ENCODE measurements around the gene KDM5A.

Gene KDM5A

DNA sequence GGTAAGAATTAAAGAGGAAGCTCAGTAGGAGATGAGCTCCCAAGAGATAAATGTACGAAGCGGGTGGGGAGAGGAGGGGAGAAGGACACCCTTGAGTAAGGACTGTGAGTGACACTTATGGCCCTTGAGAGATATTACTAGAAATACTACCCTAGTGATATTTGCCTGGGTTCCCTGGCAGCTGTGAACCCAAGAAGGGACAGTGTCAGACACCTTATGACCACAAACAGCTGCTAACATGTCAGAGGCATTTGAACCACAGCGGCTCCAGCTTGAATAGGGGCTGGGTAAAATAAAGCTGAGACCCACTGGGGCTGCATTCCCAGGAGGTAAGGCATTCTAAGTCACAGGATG lies 155.5 kb downstream of the KDM5A start:
- DNase-seq (ENCODE audit: low read depth, low spot score) = no peak
- Histone ChIP-seq H3K4me3 (ENCODE audit: insufficient read length, low read depth) (no peak overlapping the region), H3K9ac (ENCODE audit: insufficient read length, low read depth) (no peak overlapping the region), H3K36me3 (ENCODE audit: insufficient read depth, insufficient read length, low read length) (no peaks in the 10 kb centered on the region), H3K4me1 (ENCODE audit: insufficient read depth, insufficient read length) (peaks cover 23% of the 10 kb centered on the region), H3K27me3 (ENCODE audit: insufficient read depth, insufficient read length) (peaks cover 2% of the 10 kb centered on the region), H3K9me3 (ENCODE audit: insufficient read depth, low read length) (peaks cover 29% of the 10 kb centered on the region; the same call in 1 of the 2 replicates)
- TF ChIP-seq YY1 (IDR thresholded peaks at IDR 0.05; ENCODE audit: insufficient read depth, insufficient read length) (no peak), SUZ12 (IDR thresholded peaks at IDR 0.05; ENCODE audit: extremely low read depth, insufficient read depth, insufficient read length) (no peak), ZNF274 (IDR thresholded peaks at IDR 0.05; ENCODE audit: low read depth, low read length) (no peak)

DNA sequence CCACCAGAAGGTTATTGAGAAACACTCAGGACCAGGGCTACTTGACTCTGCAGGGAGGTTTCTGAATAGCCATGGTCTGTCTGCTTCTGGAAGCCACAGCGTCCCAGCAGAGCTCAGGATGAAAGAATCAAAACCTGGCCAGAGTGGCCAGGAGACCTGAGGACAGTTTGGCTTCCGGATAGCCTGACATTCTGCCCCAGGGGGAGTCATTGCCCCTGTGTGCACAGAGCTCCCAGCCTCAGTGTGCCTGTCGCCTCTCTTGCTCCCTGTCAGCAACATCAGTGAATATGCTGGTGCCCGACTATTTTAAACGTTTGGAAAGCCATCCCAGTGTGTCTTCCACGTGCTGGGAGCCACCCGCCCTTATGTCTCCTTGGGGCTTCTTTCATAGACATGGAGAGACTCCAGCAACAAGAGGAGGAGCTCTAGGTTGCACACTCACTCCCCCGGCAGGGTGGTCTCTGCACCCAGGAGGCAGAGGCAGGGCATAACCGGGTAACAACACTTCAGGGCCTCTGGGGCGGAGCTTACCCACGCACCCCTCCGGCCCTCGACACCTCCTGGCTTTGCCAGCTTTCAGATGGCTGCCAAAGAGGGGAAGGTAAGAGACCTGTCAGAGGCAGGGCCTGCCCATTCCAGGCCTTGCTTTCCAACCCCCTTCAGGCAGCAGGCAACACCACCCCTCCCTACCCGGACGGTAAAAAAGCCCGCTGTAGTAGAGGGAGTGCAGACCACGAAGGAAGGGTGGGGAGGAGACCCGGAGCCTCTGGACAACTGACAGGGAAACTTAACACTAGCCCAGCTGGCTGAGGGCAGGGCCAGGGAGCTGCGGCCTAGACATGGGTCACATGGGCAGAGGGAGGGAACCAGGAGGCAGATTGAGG lies 156.1 kb downstream of the KDM5A start:
- peaks cover 23% of the 10 kb centered on the region for H3K4me1 ChIP-seq (ENCODE audit: insufficient read depth, insufficient read length)
- no peak for TF ChIP-seq SUZ12 (IDR thresholded peaks at IDR 0.05; ENCODE audit: extremely low read depth, insufficient read depth, insufficient read length)
- DNase-seq (ENCODE audit: low read depth, low spot score) = no peak
- H3K36me3 ChIP-seq (ENCODE audit: insufficient read depth, insufficient read length, low read length) = no peaks in the 10 kb centered on the region
- no peak overlapping the region for H3K4me3 ChIP-seq (ENCODE audit: insufficient read length, low read depth)
- no peak overlapping the region for H3K9ac ChIP-seq (ENCODE audit: insufficient read length, low read depth)
- H3K9me3 ChIP-seq (ENCODE audit: insufficient read depth, low read length) = peaks cover 28% of the 10 kb centered on the region; the same call in 1 of the 2 replicates
- H3K27me3 ChIP-seq (ENCODE audit: insufficient read depth, insufficient read length) = peaks cover 3% of the 10 kb centered on the region

DNA sequence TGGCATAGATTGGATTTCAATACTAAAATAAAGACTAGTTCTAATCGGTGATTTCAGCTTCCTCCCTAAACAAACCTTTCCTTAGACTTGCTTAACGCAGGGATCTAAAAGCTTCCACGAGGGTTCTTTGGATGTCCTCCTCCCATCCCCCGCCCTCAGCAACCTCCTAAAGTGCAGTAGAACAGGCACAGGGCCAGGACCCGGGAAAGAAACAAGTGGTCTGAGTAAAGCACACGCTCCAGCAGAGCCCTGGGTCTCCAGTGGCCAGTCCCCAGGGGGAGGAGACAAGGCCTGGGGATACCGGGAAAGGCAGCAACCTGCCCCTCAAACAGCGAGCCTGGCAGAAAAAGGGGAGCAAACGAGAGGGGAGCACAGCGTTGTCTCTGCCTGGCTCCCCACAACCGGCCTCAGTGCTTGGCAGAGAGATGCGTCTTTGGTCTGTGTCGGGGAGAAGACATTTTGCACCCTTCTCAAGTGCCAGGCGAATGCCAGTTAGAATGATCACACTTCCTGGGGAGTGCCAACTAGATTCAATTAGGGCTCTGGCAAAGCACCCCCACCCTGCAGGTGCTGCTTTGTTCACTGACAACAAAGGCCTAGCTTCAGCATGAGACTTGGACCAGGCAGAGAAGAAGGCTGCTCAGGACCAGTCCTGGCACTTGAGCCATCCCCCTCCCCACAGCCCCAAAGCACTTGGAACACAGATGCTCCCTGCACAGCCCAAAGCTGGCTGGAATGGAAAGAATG lies 158.0 kb downstream of the KDM5A start:
- DNase-seq (ENCODE audit: low read depth, low spot score) = no peak
- peaks cover 3% of the 10 kb centered on the region for H3K27me3 ChIP-seq (ENCODE audit: insufficient read depth, insufficient read length)

More for the DNA sequence above, 158.0 kb downstream of the KDM5A start:
- Histone ChIP-seq H3K9ac (ENCODE audit: insufficient read length, low read depth) (no peak overlapping the region), H3K36me3 (ENCODE audit: insufficient read depth, insufficient read length, low read length) (no peaks in the 10 kb centered on the region), H3K4me3 (ENCODE audit: insufficient read length, low read depth) (no peak overlapping the region), H3K4me1 (ENCODE audit: insufficient read depth, insufficient read length) (peaks cover 23% of the 10 kb centered on the region), H3K9me3 (ENCODE audit: insufficient read depth, low read length) (peaks cover 9% of the 10 kb centered on the region; the same call in 1 of the 2 replicates)
- TF ChIP-seq ZNF274 (IDR thresholded peaks at IDR 0.05; ENCODE audit: low read depth, low read length) (no peak), YY1 (IDR thresholded peaks at IDR 0.05; ENCODE audit: insufficient read depth, insufficient read length) (no peak), SUZ12 (IDR thresholded peaks at IDR 0.05; ENCODE audit: extremely low read depth, insufficient read depth, insufficient read length) (no peak)

All from NT2/D1 (cell line).